ENCODE data around the gene GUCA2A. TPM values are rescaled to one million over a fixed set of nuclear protein-coding genes. Genes with fewer than 3 reads are reported as not detected.

GUCA2A gene
- total and polyA plus RNA-seq, 2 of the 8 experiments (the other 6 are each of a cell fraction or from before 2014, with no cell fraction given), result not detected

- TF ChIP-seq CHD2 (IDR thresholded peaks at IDR 0.05; ENCODE audit: low read length), result no peak
- no peak for TF ChIP-seq SP2 (IDR thresholded peaks at IDR 0.05; ENCODE audit: low read length)
- no peak for TF ChIP-seq SIRT6 (IDR thresholded peaks at IDR 0.05; ENCODE audit: low read length)
- no peak for TF ChIP-seq ZNF274 (IDR thresholded peaks at IDR 0.05; ENCODE audit: borderline replicate concordance, extremely low read depth, low read length)
- no peak for TF ChIP-seq POU5F1 (IDR thresholded peaks at IDR 0.05; ENCODE audit: low read depth, low read length)
- TF ChIP-seq RFX5 (IDR thresholded peaks at IDR 0.05; ENCODE audit: borderline replicate concordance, low read depth, low read length), result no peak
Measured at GRCh38 chr1:42137766-42138165, 26.8 kb downstream of the GUCA2A start (continued).

Data from H1 (cell line).